GM18861 (cell line): ENCODE measurements around the gene KRT39.
A peak's percentile ranks its signal among the peaks of the same experiment; 100 is the strongest.
"Not testable (repeated sequence)": the region's sequence is repeated elsewhere in the genome, so short reads cannot be mapped to it uniquely, and the experiment has no call there.

ENCODE experiments used
- ATAC-seq: cut with Tn5 transposase; IDR thresholded peaks from one replicate; pipeline ENCODE4 v1.9.1; 2021; ENCODE audit not compliant: unreplicated experiment

The KRT39 gene

GRCh38 chr17:40944531-40944930 lies 22.2 kb downstream of the KRT39 start:
- no peak for ATAC-seq

GRCh38 chr17:40942553-40942952 lies 24.2 kb downstream of the KRT39 start:
- no peak for ATAC-seq

- no peak for ATAC-seq
Measured at GRCh38 chr17:40940266-40940665, 26.5 kb downstream of the KRT39 start.

- ATAC-seq, result no peak
Measured at GRCh38 chr17:40938981-40939380, 27.8 kb downstream of the KRT39 start.

- ATAC-seq, result no peak
Measured at GRCh38 chr17:40937384-40937819, 29.3 kb downstream of the KRT39 start, which contains the start of gene KRT23. Gene KRT23 (minus strand): TSS chr17:40937646. CDS start chr17:40936603, 1,043 bp downstream.

GRCh38 chr17:40936976-40937375 lies 29.8 kb downstream of the KRT39 start:
- ATAC-seq, result no peak

GRCh38 chr17:40936437-40936971 lies 30.2 kb downstream of the KRT39 start:
- no peak for ATAC-seq

- no peak for ATAC-seq
Measured at GRCh38 chr17:40935624-40936023, 31.1 kb downstream of the KRT39 start.

GRCh38 chr17:40932608-40933007 lies 34.1 kb downstream of the KRT39 start:
- ATAC-seq, result no peak

- ATAC-seq, result no peak
Measured at GRCh38 chr17:40931311-40931710, 35.4 kb downstream of the KRT39 start.

- no peak for ATAC-seq
Measured at GRCh38 chr17:40926341-40926740, 40.4 kb downstream of the KRT39 start.

- ATAC-seq, result no peak
Measured at GRCh38 chr17:40922239-40922638, 44.5 kb downstream of the KRT39 start.

GRCh38 chr17:40921026-40921425 lies 45.7 kb downstream of the KRT39 start:
- ATAC-seq, result no peak

GRCh38 chr17:40917116-40917515 lies 49.6 kb downstream of the KRT39 start:
- ATAC-seq, result not testable (repeated sequence)

- no peak for ATAC-seq
Measured at GRCh38 chr17:40916366-40916765, 50.4 kb downstream of the KRT39 start.

GRCh38 chr17:40915721-40916256 lies 51.0 kb downstream of the KRT39 start:
- ATAC-seq, result no peak

GRCh38 chr17:40915199-40915661 lies 51.5 kb downstream of the KRT39 start:
- ATAC-seq, result peak; percentile 59

GRCh38 chr17:40914075-40914855 lies 52.5 kb downstream of the KRT39 start:
- ATAC-seq, result no peak

- no peak for ATAC-seq
Measured at GRCh38 chr17:40912486-40913210, 54.1 kb downstream of the KRT39 start.

GRCh38 chr17:40910441-40910841 lies 56.3 kb downstream of the KRT39 start:
- no peak for ATAC-seq

- ATAC-seq, result no peak
Measured at GRCh38 chr17:40909755-40910154, 57.0 kb downstream of the KRT39 start.

- no peak for ATAC-seq
Measured at GRCh38 chr17:40909351-40909750, 57.4 kb downstream of the KRT39 start.
